ENCODE results near the gene PTPN23. TPM values are rescaled to one million over a fixed set of nuclear protein-coding genes. Genes with fewer than 3 reads are reported as not detected.
A peak's percentile ranks its signal among the peaks of the same experiment; 100 is the strongest.

Gene PTPN23
- total and polyA plus RNA-seq, 9 of the 15 experiments (the other 6 are each of a cell fraction or from before 2014, with no cell fraction given) = 0.41 to 58.7 (median 7.2) TPM

GRCh38 chr3:47420511-47421484 is 40.0 kb downstream of the PTPN23 start (continued):
- TF ChIP-seq ZNF175 (CRISPR knock-in tag; IDR thresholded peaks at IDR 0.05; ENCODE audit: low read depth) = no peak
- TF ChIP-seq ZBTB1 (CRISPR knock-in tag; IDR thresholded peaks at IDR 0.05; ENCODE audit: borderline replicate concordance, low read depth) = no peak
- TF ChIP-seq MCM7 (IDR thresholded peaks at IDR 0.05) = no peak
- no peak for TF ChIP-seq SMARCC2 (IDR thresholded peaks at IDR 0.05; ENCODE audit: low read depth)
- TF ChIP-seq ZNF79 (CRISPR knock-in tag; IDR thresholded peaks at IDR 0.05; ENCODE audit: low read depth) = no peak
- TF ChIP-seq ETS2 (tag; IDR thresholded peaks at IDR 0.05; ENCODE audit: borderline replicate concordance, poor library complexity, severe bottlenecking) = no peak
- no peak for TF ChIP-seq ZNF316 (IDR thresholded peaks at IDR 0.05)
- TF ChIP-seq JUND (IDR thresholded peaks at IDR 0.05; ENCODE audit: borderline replicate concordance, low read depth, low read length) = peak; percentile 77
- no peak; the same call in 2 of the 3 replicates for TF ChIP-seq JUND (tag; IDR thresholded peaks at IDR 0.05; ENCODE audit: borderline replicate concordance, low read depth, low read length)
- TF ChIP-seq NR2C2 (CRISPR knock-in tag; IDR thresholded peaks at IDR 0.05) = 0 out of 2 replicates have a peak, but pooled peaks have one; percentile 69
- TF ChIP-seq NR2C2 (tag; IDR thresholded peaks at IDR 0.05) = peak; percentile 81
- TF ChIP-seq NR3C1 (CRISPR knock-in tag; IDR thresholded peaks at IDR 0.05) = no peak
- TF ChIP-seq ZNF146 (CRISPR knock-in tag; IDR thresholded peaks at IDR 0.05; ENCODE audit: unreplicated experiment) = no peak
- peak; percentile 39 for TF ChIP-seq TBP (optimal IDR thresholded peaks at IDR 0.05; ENCODE audit: low read depth, low read length)
- no peak; the same call in 1 of the 2 replicates for TF ChIP-seq SUPT5H (IDR thresholded peaks at IDR 0.05)
- peak; percentile 60; the same call in 1 of the 2 replicates for TF ChIP-seq ARID2 (IDR thresholded peaks at IDR 0.05)
- TF ChIP-seq PREB (CRISPR knock-in tag; IDR thresholded peaks at IDR 0.05) = no peak
- TF ChIP-seq ZC3H4 (CRISPR knock-in tag; IDR thresholded peaks at IDR 0.05; ENCODE audit: borderline replicate concordance) = 0 out of 2 replicates have a peak, but pooled peaks have one; percentile 31
- TF ChIP-seq ZNF384 (IDR thresholded peaks at IDR 0.05; ENCODE audit: low read depth, low read length) = peak; percentile 61; the same call in 1 of the 2 replicates
- TF ChIP-seq MAZ (CRISPR knock-in tag; conservative IDR thresholded peaks at IDR 0.05 in 1 of 2, IDR thresholded peaks at IDR 0.05 in 1 of 2) = peak in 1 of 2 experiments; percentile 72; a peak in 2 of 4 replicates
- peak in 1 of 2 experiments; percentile 58; a peak in 2 of 4 replicates for TF ChIP-seq ETV6 (IDR thresholded peaks at IDR 0.05; ENCODE audit: borderline replicate concordance in 1 of 2, low read depth in 2 of 2, low read length in 1 of 2)
- TF ChIP-seq ETV6 (CRISPR knock-in tag; IDR thresholded peaks at IDR 0.05; ENCODE audit: borderline replicate concordance) = 0 out of 2 replicates have a peak, but pooled peaks have one; percentile 55
- TF ChIP-seq CEBPZ (IDR thresholded peaks at IDR 0.05; ENCODE audit: borderline replicate concordance, low read depth, low read length) = no peak
